OCI-LY1 (cell line): ENCODE results near the gene SLC24A3.

Source experiments
- H2AFZ ChIP-seq: fragments of 200-600 bp; sonication (generic), shearing (Covaris generic); 2 replicates; pipeline ENCODE4 v1.6.0; 2014; ENCODE audit warnings: antibody characterized with exemption, mild to moderate bottlenecking, low read length
- H3F3A ChIP-seq: fragments of 200-600 bp; sonication (generic), shearing (Covaris generic); 2 replicates; pipeline ENCODE4 v1.6.0; 2014; ENCODE audit warnings: mild to moderate bottlenecking, antibody characterized with exemption, low read length, moderate library complexity; ENCODE audit not compliant: insufficient read depth
- H3K27ac ChIP-seq: fragments of 200-600 bp; sonication (generic); 2 replicates; pipeline ENCODE4 v1.5.1; 2014; ENCODE audit warnings: low read length, mixed run types, mild to moderate bottlenecking, low read depth; ENCODE audit not compliant: poor library complexity, severe bottlenecking
- H3K27me3 ChIP-seq: fragments of 200-600 bp; sonication (generic); 2 replicates; pipeline ENCODE4 v1.6.0; 2014; ENCODE audit warnings: antibody characterized with exemption, mild to moderate bottlenecking, low read length, moderate library complexity; ENCODE audit not compliant: insufficient read depth
- H3K36me3 ChIP-seq: fragments of 200-600 bp; sonication (generic); 2 replicates; pipeline ENCODE4 v1.6.1; 2014; ENCODE audit warnings: mild to moderate bottlenecking, antibody characterized with exemption, low read length, moderate library complexity, mixed read lengths; ENCODE audit not compliant: insufficient read depth
- H3K4me1 ChIP-seq: fragments of 200-600 bp; sonication (generic); 2 replicates; pipeline ENCODE4 v1.5.1; 2014; ENCODE audit warnings: mild to moderate bottlenecking, low read length, moderate library complexity; ENCODE audit not compliant: insufficient read depth, severe bottlenecking
- H3K4me2 ChIP-seq: fragments of 200-600 bp; sonication (generic), shearing (Covaris generic); 2 replicates; pipeline ENCODE4 v1.6.1; 2014; ENCODE audit warnings: low read length
- H3K4me3 ChIP-seq: fragments of 200-600 bp; sonication (generic); 2 replicates; pipeline ENCODE4 v1.5.1; 2014; ENCODE audit warnings: low read length, low read depth, mild to moderate bottlenecking, mixed read lengths; ENCODE audit not compliant: poor library complexity, severe bottlenecking
- H3K79me2 ChIP-seq: fragments of 200-600 bp; shearing (Covaris generic); 2 replicates; pipeline ENCODE4 v1.6.1; 2016; ENCODE audit warnings: mixed run types, low read length, mixed read lengths; ENCODE audit not compliant: insufficient read depth
- H3K9ac ChIP-seq: fragments of 200-600 bp; sonication (generic), shearing (Covaris generic); 2 replicates; pipeline ENCODE4 v1.6.1; 2014; ENCODE audit warnings: mild to moderate bottlenecking, low read length, mixed read lengths
- H3K9me2 ChIP-seq: fragments of 200-600 bp; sonication (generic), shearing (Covaris generic); 2 replicates; pipeline ENCODE4 v1.6.1; 2014; ENCODE audit warnings: low read depth, mild to moderate bottlenecking, low read length, mixed read lengths
- H3K9me3 ChIP-seq: fragments of 200-600 bp; shearing (Covaris generic); 2 replicates; pipeline ENCODE4 v1.6.1; 2014; ENCODE audit warnings: low read length, mixed read lengths
- H4K20me1 ChIP-seq: fragments of 200-600 bp; sonication (generic), shearing (Covaris generic); 2 replicates; pipeline ENCODE4 v1.6.0; 2016; ENCODE audit warnings: mild to moderate bottlenecking, low read length; ENCODE audit not compliant: insufficient read depth
- EZH2 ChIP-seq: fragments of 200-600 bp; sonication (generic), shearing (Covaris generic); IDR thresholded peaks from 2 replicates; pipeline ENCODE4 v1.8.0; 2017; ENCODE audit warnings: borderline replicate concordance, mixed run types, mild to moderate bottlenecking, antibody characterized with exemption, low read length, moderate library complexity, mixed read lengths
- TF ChIP-seq, protein P1 (sequence below): fragments of 200-600 bp; sonication (generic), shearing (Covaris generic); IDR thresholded peaks from 2 replicates; pipeline ENCODE4 v1.5.1; 2017; ENCODE audit warnings: mild to moderate bottlenecking, antibody characterized with exemption, low read length, moderate library complexity, mixed read lengths

The SLC24A3 gene

DNA sequence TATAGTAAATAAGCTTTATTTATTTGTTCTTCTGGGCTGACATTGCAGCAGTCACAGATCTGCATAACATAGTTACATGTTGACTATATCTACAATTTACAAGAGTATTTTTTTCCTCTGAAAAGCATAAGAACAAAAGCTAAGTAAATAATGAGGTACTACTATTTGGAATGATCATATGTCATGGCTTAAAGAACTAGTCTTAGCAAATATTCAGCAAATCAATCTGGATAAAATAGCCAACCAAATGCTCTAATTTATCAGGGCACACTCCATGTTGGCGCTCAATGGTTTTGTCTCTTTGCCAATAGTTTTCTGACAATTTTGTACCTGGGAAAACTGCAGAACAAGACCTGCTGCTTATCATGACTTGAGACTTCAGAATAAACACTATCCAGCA lies 312.2 kb downstream of the SLC24A3 start:
- H4K20me1 ChIP-seq, result no peaks in the 10 kb centered on the region
- no peaks in the 10 kb centered on the region for H3K9me2 ChIP-seq
- no peaks in the 10 kb centered on the region for H3F3A ChIP-seq
- H3K9ac ChIP-seq, result no peak overlapping the region
- H3K4me1 ChIP-seq, result no peaks in the 10 kb centered on the region
- no peaks in the 10 kb centered on the region for H3K27me3 ChIP-seq
- no peaks in the 10 kb centered on the region for H3K79me2 ChIP-seq
- H2AFZ ChIP-seq, result no peak overlapping the region
- TF ChIP-seq, protein P1, sequence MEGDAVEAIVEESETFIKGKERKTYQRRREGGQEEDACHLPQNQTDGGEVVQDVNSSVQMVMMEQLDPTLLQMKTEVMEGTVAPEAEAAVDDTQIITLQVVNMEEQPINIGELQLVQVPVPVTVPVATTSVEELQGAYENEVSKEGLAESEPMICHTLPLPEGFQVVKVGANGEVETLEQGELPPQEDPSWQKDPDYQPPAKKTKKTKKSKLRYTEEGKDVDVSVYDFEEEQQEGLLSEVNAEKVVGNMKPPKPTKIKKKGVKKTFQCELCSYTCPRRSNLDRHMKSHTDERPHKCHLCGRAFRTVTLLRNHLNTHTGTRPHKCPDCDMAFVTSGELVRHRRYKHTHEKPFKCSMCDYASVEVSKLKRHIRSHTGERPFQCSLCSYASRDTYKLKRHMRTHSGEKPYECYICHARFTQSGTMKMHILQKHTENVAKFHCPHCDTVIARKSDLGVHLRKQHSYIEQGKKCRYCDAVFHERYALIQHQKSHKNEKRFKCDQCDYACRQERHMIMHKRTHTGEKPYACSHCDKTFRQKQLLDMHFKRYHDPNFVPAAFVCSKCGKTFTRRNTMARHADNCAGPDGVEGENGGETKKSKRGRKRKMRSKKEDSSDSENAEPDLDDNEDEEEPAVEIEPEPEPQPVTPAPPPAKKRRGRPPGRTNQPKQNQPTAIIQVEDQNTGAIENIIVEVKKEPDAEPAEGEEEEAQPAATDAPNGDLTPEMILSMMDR, result no peak
- TF ChIP-seq EZH2, result no peak
- H3K9me3 ChIP-seq, result no peaks in the 10 kb centered on the region
- no peak overlapping the region for H3K27ac ChIP-seq
- no peaks in the 10 kb centered on the region for H3K36me3 ChIP-seq
- H3K4me3 ChIP-seq, result no peak overlapping the region
- H3K4me2 ChIP-seq, result no peak overlapping the region

DNA sequence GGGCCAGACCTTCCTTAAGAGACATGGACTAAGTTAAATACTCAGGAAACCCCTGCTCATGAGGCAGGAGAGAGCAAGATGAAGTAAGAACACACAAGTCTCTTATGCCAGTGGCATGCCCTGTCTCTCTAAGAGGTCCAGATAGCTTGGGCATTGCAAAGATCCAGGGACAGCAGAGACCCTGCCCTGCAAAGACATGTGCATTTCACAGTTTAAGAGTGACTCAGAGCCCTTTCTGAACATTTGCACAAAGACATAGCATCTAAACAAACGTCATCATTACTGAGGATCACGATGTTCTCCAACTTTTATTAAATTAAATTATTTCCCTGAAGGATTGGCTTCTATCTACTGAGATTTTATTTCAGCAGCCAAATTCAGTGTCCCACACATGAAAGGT lies 315.1 kb downstream of the SLC24A3 start:
- Histone ChIP-seq H3K27me3 (no peaks in the 10 kb centered on the region), H3K9me2 (no peaks in the 10 kb centered on the region), H3K36me3 (no peaks in the 10 kb centered on the region), H3K27ac (no peak overlapping the region), H3K4me1 (no peaks in the 10 kb centered on the region), H3F3A (no peaks in the 10 kb centered on the region), H3K9ac (no peak overlapping the region), H3K79me2 (no peaks in the 10 kb centered on the region), H3K4me3 (no peak overlapping the region), H2AFZ (no peak overlapping the region), H3K9me3 (no peaks in the 10 kb centered on the region), H3K4me2 (no peak overlapping the region), H4K20me1 (no peaks in the 10 kb centered on the region)
- TF ChIP-seq, protein P1, result no peak
- no peak for TF ChIP-seq EZH2

DNA sequence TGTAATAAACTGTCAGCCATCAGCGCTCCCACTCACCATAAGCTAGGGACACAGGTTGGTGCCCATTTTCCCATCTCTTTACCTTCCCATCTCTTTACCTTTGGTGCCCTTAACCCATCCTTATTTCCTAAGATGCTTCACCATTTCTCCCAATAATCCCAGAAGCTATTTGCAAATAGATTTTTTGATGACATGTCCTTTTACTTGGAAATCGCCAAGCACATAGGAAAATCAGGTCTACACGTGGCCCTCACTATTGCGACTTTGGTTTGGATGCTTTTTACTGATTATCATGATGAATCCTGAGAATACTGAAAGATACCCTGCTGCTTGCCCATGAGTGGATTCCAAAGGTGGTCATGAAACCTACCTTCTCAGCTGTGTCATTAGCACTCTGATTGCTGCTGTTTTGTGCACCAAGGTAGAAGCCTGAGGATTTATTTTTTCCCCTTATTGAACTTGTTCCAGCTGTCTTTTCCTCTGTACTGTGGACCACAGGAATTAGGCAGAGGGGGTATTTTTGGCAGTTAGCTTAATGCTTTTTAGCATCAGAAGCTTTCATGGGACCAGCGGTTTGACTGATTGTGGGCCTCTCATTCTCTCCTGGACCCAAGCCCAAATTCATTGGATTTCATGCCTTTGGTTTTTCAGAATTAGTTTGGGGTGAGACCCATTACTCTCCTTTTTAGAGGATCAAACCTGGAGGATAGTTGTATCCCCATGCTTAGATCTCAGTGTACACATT lies 316.0 kb downstream of the SLC24A3 start:
- H3K4me2 ChIP-seq, result no peak overlapping the region
- H2AFZ ChIP-seq, result no peak overlapping the region
- no peak overlapping the region for H3K4me3 ChIP-seq
- H3K4me1 ChIP-seq, result no peaks in the 10 kb centered on the region
- H3K27ac ChIP-seq, result no peak overlapping the region
- H3K9me3 ChIP-seq, result no peaks in the 10 kb centered on the region
- no peaks in the 10 kb centered on the region for H3K27me3 ChIP-seq
- no peak for TF ChIP-seq EZH2
- TF ChIP-seq, protein P1, result no peak
- no peaks in the 10 kb centered on the region for H3F3A ChIP-seq
- H3K36me3 ChIP-seq, result no peaks in the 10 kb centered on the region
- no peaks in the 10 kb centered on the region for H3K9me2 ChIP-seq
- no peaks in the 10 kb centered on the region for H4K20me1 ChIP-seq
- H3K79me2 ChIP-seq, result no peaks in the 10 kb centered on the region
- H3K9ac ChIP-seq, result no peak overlapping the region
